HK-2 (cell line): ENCODE results near the gene NPHP3.

Experiments used
- DNase-seq: peaks from one replicate; pipeline ENCODE4 v3.0.0-alpha.2; 2018; ENCODE audit not compliant: unreplicated experiment

The NPHP3 gene

GRCh38 chr3:132695422-132695821 lies 26.8 kb downstream of the NPHP3 start:
- DNase-seq, result no peak

DNA sequence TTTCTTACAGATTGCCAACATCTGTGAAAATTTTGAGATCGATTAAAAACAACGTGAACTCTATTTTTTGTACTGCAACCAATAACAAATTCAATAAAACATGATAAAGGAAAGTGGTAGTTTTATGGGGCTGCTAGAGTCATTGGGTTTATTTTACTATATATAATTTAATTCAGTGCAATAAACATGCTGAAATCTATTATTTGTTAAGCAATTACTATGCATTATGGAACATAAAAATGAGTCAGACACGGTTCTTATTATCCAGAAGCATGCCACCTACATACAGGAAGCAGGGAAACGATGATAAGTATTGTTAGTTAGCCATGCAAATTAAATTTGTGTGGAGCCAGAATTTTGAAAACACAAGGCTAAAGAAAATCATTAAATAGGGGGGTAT lies 27.2 kb downstream of the NPHP3 start:
- DNase-seq, result no peak

DNA sequence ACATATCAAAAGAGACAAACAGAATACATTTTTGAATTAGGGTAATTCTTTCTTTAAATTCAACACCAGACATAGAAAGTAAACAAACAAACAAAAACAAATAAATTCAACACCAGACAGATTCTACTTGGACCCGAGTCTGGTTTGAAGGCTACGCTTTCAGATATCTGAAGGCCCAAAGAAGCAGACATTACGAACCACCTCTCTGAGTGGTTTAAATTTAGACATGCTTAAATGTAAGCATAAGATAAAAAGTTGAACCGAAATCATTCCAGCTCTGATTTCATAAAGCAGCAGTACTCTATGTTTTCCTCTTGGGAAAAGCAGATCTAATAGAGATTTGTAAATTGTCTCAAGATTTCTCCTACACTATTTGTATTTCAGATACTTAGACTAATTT lies 32.2 kb downstream of the NPHP3 start:
- DNase-seq, result no peak

GRCh38 chr3:132682201-132682600 lies 40.0 kb downstream of the NPHP3 start:
- no peak for DNase-seq

GRCh38 chr3:132681421-132681820 lies 40.8 kb downstream of the NPHP3 start:
- no peak for DNase-seq

DNA sequence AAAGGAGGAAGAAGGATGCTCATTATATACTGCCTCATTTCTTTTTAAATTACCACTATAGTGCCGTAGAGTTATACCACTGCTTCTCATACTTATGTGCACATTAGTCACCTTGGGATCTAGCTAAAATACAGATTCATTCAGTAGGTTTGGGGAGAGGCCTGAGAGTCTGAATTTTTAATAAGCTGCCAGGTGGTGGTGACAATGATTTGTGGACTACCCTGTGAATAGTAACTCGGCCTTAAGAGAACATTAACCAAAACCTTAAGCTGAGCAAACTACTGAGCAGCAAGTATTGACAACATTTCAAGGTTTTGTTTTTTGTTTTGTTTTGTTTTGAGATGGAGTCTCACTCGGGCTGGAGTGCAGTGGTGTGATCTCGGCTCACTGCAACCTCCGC lies 42.3 kb downstream of the NPHP3 start:
- DNase-seq, result no peak

GRCh38 chr3:132675408-132675807 lies 46.8 kb downstream of the NPHP3 start:
- DNase-seq, result no peak

GRCh38 chr3:132669256-132669777 lies 52.9 kb downstream of the NPHP3 start:
- no peak for DNase-seq

GRCh38 chr3:132665230-132665745 lies 56.9 kb downstream of the NPHP3 start:
- no peak for DNase-seq

- no peak for DNase-seq
Measured at GRCh38 chr3:132662212-132662611, 60.0 kb downstream of the NPHP3 start.

DNA sequence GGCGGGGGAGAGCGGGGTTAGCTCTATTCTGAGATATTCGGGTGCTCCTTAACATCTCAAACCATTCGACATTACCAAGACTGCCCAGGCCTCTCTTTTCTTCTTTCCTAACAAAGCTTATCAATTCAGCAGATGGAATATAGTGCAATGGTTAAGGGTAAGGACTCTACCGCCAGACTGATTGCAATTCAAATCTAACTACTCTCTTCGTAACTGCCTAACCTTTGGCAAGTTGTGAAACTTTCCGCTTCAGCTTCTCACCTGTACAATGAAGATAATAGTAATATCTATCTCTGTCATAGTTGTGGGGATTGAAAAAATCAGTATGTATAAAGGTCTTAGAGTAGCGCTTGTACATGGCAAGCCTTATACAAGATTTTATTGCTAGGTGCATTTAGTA lies 61.1 kb downstream of the NPHP3 start:
- DNase-seq, result no peak

DNA sequence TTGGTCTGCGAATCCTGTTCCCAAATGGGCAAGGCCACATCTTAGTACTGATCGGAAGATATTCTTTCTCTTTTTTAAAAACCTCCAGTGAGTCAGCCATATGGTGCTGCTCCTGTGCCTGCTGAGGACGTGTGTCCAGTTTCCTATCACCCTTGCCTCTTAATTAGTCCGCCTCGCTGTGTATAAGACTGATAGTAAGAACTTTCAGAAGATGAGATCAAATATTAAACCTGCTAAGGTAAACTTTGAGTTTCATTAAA lies 61.5 kb downstream of the NPHP3 start:
- DNase-seq, result no peak

DNA sequence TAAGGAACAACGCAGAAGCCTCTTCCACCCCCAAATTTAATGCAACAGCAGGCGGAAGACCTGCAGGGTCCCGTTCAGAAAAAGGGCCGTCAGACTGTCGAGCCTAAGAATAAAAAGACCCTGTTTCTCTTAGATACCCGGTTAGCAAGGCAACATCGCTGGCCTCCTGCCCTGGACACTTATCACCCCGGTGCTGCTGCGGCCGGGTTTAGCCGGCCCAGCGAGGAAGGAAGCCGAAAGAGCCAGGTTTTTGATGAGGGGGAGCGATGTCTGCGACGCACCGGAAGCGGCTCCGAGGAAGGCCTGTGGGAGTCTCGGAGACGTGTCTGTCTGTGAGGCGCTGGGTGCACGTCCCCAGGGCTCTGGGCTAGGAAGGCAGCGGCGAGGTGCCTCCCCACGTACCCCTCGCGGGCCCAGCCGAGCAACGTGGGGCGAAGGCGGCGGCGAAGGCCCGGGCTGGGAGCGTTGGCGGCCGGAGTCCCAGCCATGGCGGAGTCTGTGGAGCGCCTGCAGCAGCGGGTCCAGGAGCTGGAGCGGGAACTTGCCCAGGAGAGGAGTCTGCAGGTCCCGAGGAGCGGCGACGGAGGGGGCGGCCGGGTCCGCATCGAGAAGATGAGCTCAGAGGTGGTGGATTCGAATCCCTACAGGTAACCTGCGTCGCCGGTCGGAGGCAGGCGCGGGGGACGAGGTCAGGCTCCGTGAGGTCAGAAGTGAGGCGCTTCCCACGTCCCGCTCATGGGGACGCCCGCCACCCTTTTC lies 62.0 kb downstream of the NPHP3 start, which contains the start of gene UBA5:
UBA5 (plus strand) TSS at position 278 of the 759 bp plus-strand sequence; CDS start at position 487, 209 bp downstream.
- DNase-seq, result peak; percentile 77

DNA sequence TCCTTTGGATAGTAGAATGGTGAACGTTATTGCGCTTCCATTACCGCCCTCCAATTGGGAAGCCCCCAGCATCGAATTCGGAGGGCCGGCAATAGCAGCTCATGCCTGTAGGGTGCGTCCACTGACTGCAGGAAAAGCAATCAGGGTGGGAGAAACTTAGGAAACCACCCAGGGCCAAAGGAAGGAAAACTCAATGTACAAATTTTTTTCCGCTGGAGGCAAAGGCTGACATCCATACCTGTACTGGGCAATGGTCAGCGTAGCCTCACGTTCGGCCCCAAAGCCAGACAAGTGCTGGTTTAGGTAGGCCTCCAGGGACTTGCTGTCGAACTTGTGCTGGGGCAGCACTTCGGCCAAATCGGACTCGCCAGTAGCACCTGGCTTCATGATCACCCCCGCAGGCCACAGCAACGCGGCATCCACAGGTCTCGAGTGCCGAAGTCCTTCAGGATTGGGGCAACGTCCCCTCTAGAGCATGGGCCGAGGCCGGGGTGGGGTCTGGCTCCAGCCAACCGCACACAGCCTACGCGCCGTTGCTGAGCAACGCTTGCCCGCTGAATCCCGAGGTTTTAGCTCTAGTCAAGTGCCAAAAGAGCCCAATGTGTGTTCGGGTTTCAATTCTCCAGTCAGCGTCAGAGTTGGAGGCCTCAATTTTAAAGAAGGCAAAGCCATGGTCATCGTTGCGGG lies 62.7 kb downstream of the NPHP3 start, which contains the start of gene ACAD11:
ACAD11 (minus strand) TSS at position 445 of the 687 bp plus-strand sequence; CDS start at position 387, 58 bp downstream.
- peak; percentile 75 for DNase-seq

- DNase-seq, result peak; percentile 15
Measured at GRCh38 chr3:132659000-132659364, 63.2 kb downstream of the NPHP3 start.

- DNase-seq, result no peak
Measured at GRCh38 chr3:132657869-132658747, 64.1 kb downstream of the NPHP3 start.

GRCh38 chr3:132655471-132655870 lies 66.7 kb downstream of the NPHP3 start:
- DNase-seq, result no peak

GRCh38 chr3:132654721-132655120 lies 67.5 kb downstream of the NPHP3 start:
- no peak for DNase-seq

DNA sequence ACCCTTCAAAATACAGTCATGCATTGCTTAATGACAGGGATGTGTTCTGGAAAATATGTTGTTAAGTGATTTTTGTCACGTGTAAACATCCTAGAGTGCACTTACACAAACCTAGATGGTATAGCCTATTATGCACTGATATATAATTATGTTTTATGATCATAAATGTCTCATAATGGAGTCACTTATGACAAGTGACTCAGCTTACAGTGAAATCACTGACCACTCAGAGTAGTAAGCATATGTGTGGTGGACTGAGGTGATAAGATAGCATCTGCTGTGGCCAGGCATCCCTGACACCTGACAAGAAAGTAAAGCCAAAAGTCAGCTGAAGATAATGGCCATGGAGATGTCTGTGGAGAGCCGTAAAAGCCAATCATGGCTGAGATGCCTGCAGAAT lies 68.0 kb downstream of the NPHP3 start:
- DNase-seq, result no peak

GRCh38 chr3:132652640-132653270 lies 69.5 kb downstream of the NPHP3 start:
- DNase-seq, result no peak

- DNase-seq, result no peak
Measured at GRCh38 chr3:132650153-132650552, 72.1 kb downstream of the NPHP3 start.

DNA sequence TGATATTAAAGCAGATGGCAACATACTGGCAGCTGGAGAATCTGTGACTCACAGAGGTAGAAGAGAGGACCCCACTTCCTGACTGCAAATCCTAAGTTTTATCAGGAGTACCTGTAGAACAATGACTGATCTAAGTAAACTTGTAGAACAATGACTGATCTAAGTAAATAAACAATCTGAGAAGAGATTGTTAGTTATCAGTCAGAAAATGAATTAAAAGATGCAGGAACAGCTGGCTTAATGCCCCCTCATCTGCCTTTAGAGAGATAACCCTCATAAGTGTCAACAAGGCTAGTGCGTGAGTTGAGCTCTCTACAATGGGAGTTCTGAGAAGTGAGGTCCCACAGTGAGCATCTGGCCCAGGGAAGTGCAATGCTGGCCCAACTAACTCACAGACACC lies 77.2 kb downstream of the NPHP3 start:
- no peak for DNase-seq
